Measurements from ENCODE around the gene F2. TPM values are rescaled to one million over a fixed set of nuclear protein-coding genes. Genes with fewer than 3 reads are reported as not detected.

F2 gene
- total RNA-seq, 1 donor from 2014 or later, result not detected

GRCh38 chr11:46729110-46730027, 10.4 kb downstream of the F2 start:
- ATAC-seq, result no peak
- DNase-seq (ENCODE audit: missing footprints), result no peak
- intact Hi-C loops (cut with DNase I), result no loop called here

GRCh38 chr11:46731545-46731944, 12.5 kb downstream of the F2 start:
- intact Hi-C loops (cut with DNase I), result no loop called here
- DNase-seq (ENCODE audit: missing footprints), result no peak
- ATAC-seq, result no peak

- DNase-seq (ENCODE audit: missing footprints), result no peak
- intact Hi-C loops (cut with DNase I), result no loop called here
- ATAC-seq, result no peak
Measured at GRCh38 chr11:46733234-46733633, 14.2 kb downstream of the F2 start.

GRCh38 chr11:46736146-46736545, 17.1 kb downstream of the F2 start:
- intact Hi-C loops (cut with DNase I), result no loop called here
- DNase-seq (ENCODE audit: missing footprints) (no peak), ATAC-seq (no peak)

GRCh38 chr11:46736615-46737014, 17.6 kb downstream of the F2 start:
- intact Hi-C loops (cut with DNase I), result no loop called here
- no peak for DNase-seq (ENCODE audit: missing footprints)
- no peak for ATAC-seq

- ATAC-seq, result no peak
- intact Hi-C loops (cut with DNase I), result no loop called here
- DNase-seq (ENCODE audit: missing footprints), result no peak
Measured at GRCh38 chr11:46737699-46738098, 18.7 kb downstream of the F2 start.

- ATAC-seq (no peak), DNase-seq (ENCODE audit: missing footprints) (no peak)
- intact Hi-C loops (cut with DNase I), result no loop called here
Measured at GRCh38 chr11:46738887-46739286, 19.9 kb downstream of the F2 start.

GRCh38 chr11:46741600-46742484, 22.8 kb downstream of the F2 start:
- intact Hi-C loops (cut with DNase I), result no loop called here
- no peak for ATAC-seq
- no peak for DNase-seq (ENCODE audit: missing footprints)

GRCh38 chr11:46743043-46743442, 24.0 kb downstream of the F2 start:
- ATAC-seq (no peak), DNase-seq (ENCODE audit: missing footprints) (no peak)
- intact Hi-C loops (cut with DNase I), result no loop called here

- no peak for ATAC-seq
- intact Hi-C loops (cut with DNase I), result no loop called here
- DNase-seq (ENCODE audit: missing footprints), result no peak
Measured at GRCh38 chr11:46743693-46744339, 24.8 kb downstream of the F2 start.

- ATAC-seq (no peak), DNase-seq (ENCODE audit: missing footprints) (no peak)
- intact Hi-C loops (cut with DNase I), result no loop called here
Measured at GRCh38 chr11:46745328-46745727, 26.3 kb downstream of the F2 start.

GRCh38 chr11:46745995-46746394, 27.0 kb downstream of the F2 start:
- DNase-seq (ENCODE audit: missing footprints) (no peak), ATAC-seq (no peak)
- intact Hi-C loops (cut with DNase I), result no loop called here

GRCh38 chr11:46747150-46747549, 28.1 kb downstream of the F2 start:
- ATAC-seq (no peak), DNase-seq (ENCODE audit: missing footprints) (no peak)
- intact Hi-C loops (cut with DNase I), result no loop called here

GRCh38 chr11:46755962-46756361, 36.9 kb downstream of the F2 start:
- intact Hi-C loops (cut with DNase I), result no loop called here
- ATAC-seq (no peak), DNase-seq (ENCODE audit: missing footprints) (no peak)

GRCh38 chr11:46759196-46759595, 40.2 kb downstream of the F2 start:
- DNase-seq (ENCODE audit: missing footprints), result no peak
- intact Hi-C loops (cut with DNase I), result no loop called here
- no peak for ATAC-seq

GRCh38 chr11:46760429-46761128, 41.6 kb downstream of the F2 start:
- DNase-seq (ENCODE audit: missing footprints), result no peak
- ATAC-seq, result no peak
- intact Hi-C loops (cut with DNase I), result no loop called here

GRCh38 chr11:46761807-46762206, 42.8 kb downstream of the F2 start:
- no peak for DNase-seq (ENCODE audit: missing footprints)
- ATAC-seq, result no peak
- intact Hi-C loops (cut with DNase I), result no loop called here

- DNase-seq (ENCODE audit: missing footprints) (no peak), ATAC-seq (no peak)
- intact Hi-C loops (cut with DNase I), result no loop called here
Measured at GRCh38 chr11:46762248-46762647, 43.2 kb downstream of the F2 start.

GRCh38 chr11:46766656-46767055, 47.6 kb downstream of the F2 start:
- ATAC-seq (no peak), DNase-seq (ENCODE audit: missing footprints) (no peak)
- intact Hi-C loops (cut with DNase I), result no loop called here
